ENCODE data around the gene AMOT. TPM values are rescaled to one million over a fixed set of nuclear protein-coding genes. Genes with fewer than 3 reads are reported as not detected.

AMOT gene
- total RNA-seq, 2 experiments from 2014 or later = 0.95 to 6.8 TPM

GRCh38 chrX:112814496-112814895, 26.1 kb downstream of the AMOT start:
- no peaks in the 10 kb centered on the region for H3K4me1 ChIP-seq (ENCODE audit: insufficient read depth, low read length, poor library complexity, severe bottlenecking)
- DNase-seq (ENCODE audit: low spot score) = no peak
- H3K79me2 ChIP-seq (ENCODE audit: insufficient read depth, low read depth, low read length) = no peaks in the 10 kb centered on the region
- H3K4me2 ChIP-seq (ENCODE audit: low read length) = no peak overlapping the region
- H4K20me1 ChIP-seq (ENCODE audit: insufficient read depth, low read length) = no peaks in the 10 kb centered on the region
- ChIA-PET CTCF (ENCODE audit: unreplicated experiment) (no interaction called here), POLR2A (no interaction called here)
- no peak overlapping the region for H3K4me3 ChIP-seq (ENCODE audit: low read depth, low read length, poor library complexity, severe bottlenecking)
- H2AFZ ChIP-seq (ENCODE audit: low read length) = no peak overlapping the region
- H3K36me3 ChIP-seq (ENCODE audit: insufficient read depth, low read length) = no peaks in the 10 kb centered on the region
- intact Hi-C loops (cut with micrococcal nuclease; ENCODE audit: unreplicated experiment) = no loop called here
- TF ChIP-seq, protein P1, sequence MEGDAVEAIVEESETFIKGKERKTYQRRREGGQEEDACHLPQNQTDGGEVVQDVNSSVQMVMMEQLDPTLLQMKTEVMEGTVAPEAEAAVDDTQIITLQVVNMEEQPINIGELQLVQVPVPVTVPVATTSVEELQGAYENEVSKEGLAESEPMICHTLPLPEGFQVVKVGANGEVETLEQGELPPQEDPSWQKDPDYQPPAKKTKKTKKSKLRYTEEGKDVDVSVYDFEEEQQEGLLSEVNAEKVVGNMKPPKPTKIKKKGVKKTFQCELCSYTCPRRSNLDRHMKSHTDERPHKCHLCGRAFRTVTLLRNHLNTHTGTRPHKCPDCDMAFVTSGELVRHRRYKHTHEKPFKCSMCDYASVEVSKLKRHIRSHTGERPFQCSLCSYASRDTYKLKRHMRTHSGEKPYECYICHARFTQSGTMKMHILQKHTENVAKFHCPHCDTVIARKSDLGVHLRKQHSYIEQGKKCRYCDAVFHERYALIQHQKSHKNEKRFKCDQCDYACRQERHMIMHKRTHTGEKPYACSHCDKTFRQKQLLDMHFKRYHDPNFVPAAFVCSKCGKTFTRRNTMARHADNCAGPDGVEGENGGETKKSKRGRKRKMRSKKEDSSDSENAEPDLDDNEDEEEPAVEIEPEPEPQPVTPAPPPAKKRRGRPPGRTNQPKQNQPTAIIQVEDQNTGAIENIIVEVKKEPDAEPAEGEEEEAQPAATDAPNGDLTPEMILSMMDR (conservative IDR thresholded peaks at IDR 0.05; ENCODE audit: low read length) = no peak
- no peak for TF ChIP-seq EZH2phosphoT487 (IDR thresholded peaks at IDR 0.05; ENCODE audit: borderline replicate concordance, low read depth, low read length)
- H3K9me2 ChIP-seq (ENCODE audit: insufficient read depth, low read length) = no peaks in the 10 kb centered on the region
- no peaks in the 10 kb centered on the region for H3K9me3 ChIP-seq (ENCODE audit: low read length)
- H3K27ac ChIP-seq (ENCODE audit: low read depth, low read length, poor library complexity, severe bottlenecking) = no peak overlapping the region
- BruUV-seq (replicated peaks) = no TSS peak

- H3K36me3 ChIP-seq (ENCODE audit: insufficient read depth, low read length) = no peaks in the 10 kb centered on the region
- intact Hi-C loops (cut with micrococcal nuclease; ENCODE audit: unreplicated experiment) = no loop called here
- no peak overlapping the region for H3K27ac ChIP-seq (ENCODE audit: low read depth, low read length, poor library complexity, severe bottlenecking)
- no peak overlapping the region for H2AFZ ChIP-seq (ENCODE audit: low read length)
- H3K9me3 ChIP-seq (ENCODE audit: low read length) = no peaks in the 10 kb centered on the region
- H3K9me2 ChIP-seq (ENCODE audit: insufficient read depth, low read length) = no peaks in the 10 kb centered on the region
- DNase-seq (ENCODE audit: low spot score) = no peak
- no peaks in the 10 kb centered on the region for H4K20me1 ChIP-seq (ENCODE audit: insufficient read depth, low read length)
- no peak overlapping the region for H3K4me2 ChIP-seq (ENCODE audit: low read length)
- H3K4me3 ChIP-seq (ENCODE audit: low read depth, low read length, poor library complexity, severe bottlenecking) = no peak overlapping the region
- H3K4me1 ChIP-seq (ENCODE audit: insufficient read depth, low read length, poor library complexity, severe bottlenecking) = no peaks in the 10 kb centered on the region
- no peaks in the 10 kb centered on the region for H3K79me2 ChIP-seq (ENCODE audit: insufficient read depth, low read depth, low read length)
- no TSS peak for BruUV-seq (replicated peaks)
- no peak for TF ChIP-seq EZH2phosphoT487 (IDR thresholded peaks at IDR 0.05; ENCODE audit: borderline replicate concordance, low read depth, low read length)
- TF ChIP-seq, protein P1 (conservative IDR thresholded peaks at IDR 0.05; ENCODE audit: low read length) = no peak
- POLR2A ChIA-PET = no interaction called here
- CTCF ChIA-PET (ENCODE audit: unreplicated experiment) = no interaction called here
Measured at GRCh38 chrX:112812741-112813140, 27.9 kb downstream of the AMOT start.

GRCh38 chrX:112808651-112809195, 31.9 kb downstream of the AMOT start:
- Histone ChIP-seq H3K9me3 (ENCODE audit: low read length) (no peaks in the 10 kb centered on the region), H3K4me1 (ENCODE audit: insufficient read depth, low read length, poor library complexity, severe bottlenecking) (no peaks in the 10 kb centered on the region), H3K9me2 (ENCODE audit: insufficient read depth, low read length) (no peaks in the 10 kb centered on the region), H3K4me3 (ENCODE audit: low read depth, low read length, poor library complexity, severe bottlenecking) (no peak overlapping the region), H3K36me3 (ENCODE audit: insufficient read depth, low read length) (no peaks in the 10 kb centered on the region), H2AFZ (ENCODE audit: low read length) (no peak overlapping the region), H4K20me1 (ENCODE audit: insufficient read depth, low read length) (no peaks in the 10 kb centered on the region), H3K4me2 (ENCODE audit: low read length) (no peak overlapping the region), H3K79me2 (ENCODE audit: insufficient read depth, low read depth, low read length) (no peaks in the 10 kb centered on the region), H3K27ac (ENCODE audit: low read depth, low read length, poor library complexity, severe bottlenecking) (no peak overlapping the region)
- DNase-seq (ENCODE audit: low spot score) = no peak
- no TSS peak for BruUV-seq (replicated peaks)
- TF ChIP-seq, protein P1 (conservative IDR thresholded peaks at IDR 0.05; ENCODE audit: low read length) = no peak
- ChIA-PET CTCF (ENCODE audit: unreplicated experiment) (no interaction called here), POLR2A (no interaction called here)
- intact Hi-C loops (cut with micrococcal nuclease; ENCODE audit: unreplicated experiment) = no loop called here

All from OCI-LY7 (cell line).